GM12878 (cell line): Measurements from ENCODE around the gene CORO1C. TPM values are rescaled to one million over a fixed set of nuclear protein-coding genes. Genes with fewer than 3 reads are reported as not detected.

ENCODE experiments used
- ATAC-seq: fragments of 200-7000 bp; cut with Tn5 transposase; 3 replicates; pipeline ENCODE4 v1.9.1; 2020; ENCODE audit warnings: mild to moderate bottlenecking, moderate library complexity
- BruUV-seq: library from RNA; stranded (reverse); fragments of 400-500 nt; replicated peaks from 2 replicates; lab custom pipeline; 2021; lab: Mats Ljungman, UMichigan
- CTCF ChIA-PET: fragments of 300-600 bp; sonication (Branson Sonifier 250); formaldehyde crosslinking; extraction: SDS; loops from one replicate; lab custom pipeline; 2021; ENCODE audit warnings: inconsistent platforms; lab: Yijun Ruan, JAX
- POLR2A ChIA-PET: fragments of 350-600 bp; formaldehyde crosslinking; extraction: SDS; loops from one replicate; lab custom pipeline; 2021; ENCODE audit warnings: inconsistent platforms; lab: Charles Lee
- RAD21 ChIA-PET: fragments of 300-600 bp; sonication (Branson Sonifier 250); formaldehyde crosslinking; loops from one replicate; lab custom pipeline; 2023; ENCODE audit warnings: antibody characterized with exemption; ENCODE audit not compliant: unreplicated experiment; lab: Charles Lee
- SMC1A ChIA-PET: fragments of 300-600 bp; sonication (Branson Sonifier 250); formaldehyde crosslinking; loops from one replicate; lab custom pipeline; 2023; ENCODE audit not compliant: unreplicated experiment, uncharacterized antibody; lab: Charles Lee
- DNase-seq: peaks from one replicate; pipeline ENCODE4 v3.0.0-alpha.2; 2011; ENCODE audit warnings: low read depth, low spot score
- FAIRE-seq: peaks from 3 replicates; lab custom pipeline; 2011; peaks lifted over from hg19 to GRCh38; lab: Jason Lieb, UNC
- H2AFZ ChIP-seq: 2 replicates; pipeline ENCODE4 v1.6.0; 2011; ENCODE audit warnings: low read depth, low read length, control low read depth; ENCODE audit not compliant: control insufficient read depth
- H3K27ac ChIP-seq: 2 replicates; pipeline ENCODE4 v1.5.1; 2011; ENCODE audit warnings: control low read depth; ENCODE audit not compliant: control insufficient read depth, insufficient read depth
- H3K27me3 ChIP-seq, 2 experiments: replicated peaks in 1 of 2; 2 replicates each; pipeline versions ENCODE4 v1.6.0 to v1.6.1; 2011; ENCODE audit warnings: low read length in 1 of 2; ENCODE audit not compliant: control insufficient read depth in 2 of 2, insufficient read depth in 2 of 2
- H3K36me3 ChIP-seq, 2 experiments: 2 replicates each; pipeline ENCODE4 v1.5.1; 2011; ENCODE audit warnings: low read length in 1 of 2; ENCODE audit not compliant: control insufficient read depth in 2 of 2, insufficient read depth in 2 of 2
- H3K4me1 ChIP-seq: 2 replicates; pipeline ENCODE4 v1.6.1; 2011; ENCODE audit warnings: mild to moderate bottlenecking, low read length, moderate library complexity, mixed read lengths; ENCODE audit not compliant: control insufficient read depth, insufficient read depth
- H3K4me2 ChIP-seq: 2 replicates; pipeline ENCODE4 v1.6.0; 2011; ENCODE audit warnings: control low read depth; ENCODE audit not compliant: control insufficient read depth, insufficient read depth
- H3K4me3 ChIP-seq: fragments of 200-600 bp; sonication (generic); 2 replicates; pipeline ENCODE4 v1.5.1; 2016
- H3K79me2 ChIP-seq: 2 replicates; pipeline ENCODE4 v1.6.0; 2011; ENCODE audit warnings: low read length; ENCODE audit not compliant: control insufficient read depth, insufficient read depth
- H3K9ac ChIP-seq: 2 replicates; pipeline ENCODE4 v1.8.0; 2011; ENCODE audit warnings: low read length, control low read depth, mixed read lengths; ENCODE audit not compliant: control insufficient read depth, insufficient read depth
- H3K9me3 ChIP-seq: replicated peaks from 3 replicates; pipeline ENCODE4 v1.5.1; 2011; ENCODE audit warnings: mild to moderate bottlenecking, low read length; ENCODE audit not compliant: control insufficient read depth, insufficient read depth
- H4K20me1 ChIP-seq: 2 replicates; pipeline ENCODE4 v1.6.0; 2011; ENCODE audit not compliant: control insufficient read depth, insufficient read depth
- ATF3 ChIP-seq: IDR thresholded peaks from 2 replicates; pipeline ENCODE4 v1.6.1; 2011; ENCODE audit warnings: low read depth, mild to moderate bottlenecking, low read length, moderate library complexity, borderline replicate concordance; ENCODE audit errors: extremely low read depth
- BRCA1 ChIP-seq: IDR thresholded peaks from 2 replicates; pipeline ENCODE4 v1.6.1; 2011; ENCODE audit warnings: low read depth, low read length, improper control_type of control experiment
- CBX3 ChIP-seq: fragments of 200-600 bp; sonication (generic); IDR thresholded peaks from 2 replicates; pipeline ENCODE4 v1.6.1; 2016; ENCODE audit warnings: low read depth, borderline replicate concordance
- FOXM1 ChIP-seq: IDR thresholded peaks from 2 replicates; pipeline ENCODE4 v1.6.1; 2012; ENCODE audit warnings: low read depth, mild to moderate bottlenecking, inconsistent platforms, low read length, moderate library complexity
- GABPA ChIP-seq: IDR thresholded peaks from 2 replicates; pipeline ENCODE4 v1.6.1; 2014; ENCODE audit warnings: antibody characterized with exemption, low read depth, mild to moderate bottlenecking, inconsistent platforms
- LARP7 ChIP-seq: fragments of 450-650 bp; IDR thresholded peaks from 2 replicates; pipeline ENCODE4 v1.6.1; 2017; ENCODE audit warnings: mild to moderate bottlenecking
- MYC ChIP-seq: IDR thresholded peaks from 2 replicates; pipeline ENCODE4 v1.6.1; 2011; ENCODE audit warnings: mild to moderate bottlenecking, low read length, moderate library complexity, inconsistent platforms; ENCODE audit not compliant: insufficient read depth, insufficient replicate concordance, insufficient read length, severe bottlenecking
- POLR2A ChIP-seq: IDR thresholded peaks from 2 replicates; pipeline ENCODE4 v1.6.1; 2011; ENCODE audit warnings: low read depth, mild to moderate bottlenecking, low read length
- RFX5 ChIP-seq: IDR thresholded peaks from 2 replicates; pipeline ENCODE4 v1.6.1; 2011; ENCODE audit warnings: low read depth, low read length, improper control_type of control experiment
- SP1 ChIP-seq: IDR thresholded peaks from one replicate; pipeline ENCODE4 v1.6.1; 2011; ENCODE audit warnings: low read depth, low read length
- STAT3 ChIP-seq: IDR thresholded peaks from 2 replicates; pipeline ENCODE4 v1.6.1; 2011; ENCODE audit warnings: low read depth, low read length, improper control_type of control experiment
- WGBS: methylation state at CpG from one replicate; pipeline ENCODE4 v1.1.6; 2016; ENCODE audit warnings: low lambda C conversion rate; ENCODE audit not compliant: insufficient replicate concordance, insufficient coverage; ENCODE audit errors: missing lambda C conversion rate; 5-methylcytosine and 5-hydroxymethylcytosine counted together
- in situ Hi-C: fragments of 300-500 bp; cut with MboI; formaldehyde crosslinking; loops from 9 replicates; pipeline ENCODE4 v1.14.3; 2018; ENCODE audit warnings: mixed read lengths
- intact Hi-C: fragments of 100-400 bp; cut with micrococcal nuclease; formaldehyde crosslinking; loops from one replicate; pipeline ENCODE4 v1.14.2; 2022; ENCODE audit not compliant: unreplicated experiment
- polyA plus RNA-seq, 11 experiments: library from polyadenylated mRNA; depleted of rRNA in 4 of 11; unstranded in 6 of 11; stranded (reverse) in 5 of 11; fragments of >200 nt; fragmentation: Nextera tagmentation in 4 of 11; fragmentation: Illumina TruSeq in 1 of 11; extraction: Ambion mirVana in 4 of 11; extraction: Trizol in 1 of 11; gene quantifications; 1 replicate in 1 of 11; 2 replicates in 10 of 11; pipeline versions ENCODE4 v1.2.1 to v1.2.3, GENCODE V29; 2011 to 2016; ENCODE audit warnings: inconsistent platforms in 2 of 11, missing spikeins in 2 of 11, low read depth in 1 of 11
- total RNA-seq, 4 experiments: library from RNA; depleted of rRNA in 3 of 4; stranded (reverse); fragments of >200 nt in 3 of 4; fragmentation: Illumina TruSeq in 1 of 4; extraction: Trizol in 1 of 4; gene quantifications; 2 replicates each; pipeline versions ENCODE4 v1.2.1 to v1.2.3, GENCODE V29; 2013 to 2021
- TF ChIP-seq, protein P1 (sequence below): IDR thresholded peaks from 2 replicates; pipeline ENCODE4 v1.6.1; 2012; ENCODE audit warnings: low read length, inconsistent platforms
- TF ChIP-seq, protein P2 (sequence below): fragments of 450-650 bp; formaldehyde crosslinking; IDR thresholded peaks from 2 replicates; pipeline ENCODE4 v1.4.0; 2022; ENCODE audit warnings: mild to moderate bottlenecking, moderate library complexity

Gene CORO1C
- total and polyA plus RNA-seq, 10 of the 15 experiments (the other 5 are each of a cell fraction or from before 2014, with no cell fraction given) = 52.7 to 254 (median 171) TPM

DNA sequence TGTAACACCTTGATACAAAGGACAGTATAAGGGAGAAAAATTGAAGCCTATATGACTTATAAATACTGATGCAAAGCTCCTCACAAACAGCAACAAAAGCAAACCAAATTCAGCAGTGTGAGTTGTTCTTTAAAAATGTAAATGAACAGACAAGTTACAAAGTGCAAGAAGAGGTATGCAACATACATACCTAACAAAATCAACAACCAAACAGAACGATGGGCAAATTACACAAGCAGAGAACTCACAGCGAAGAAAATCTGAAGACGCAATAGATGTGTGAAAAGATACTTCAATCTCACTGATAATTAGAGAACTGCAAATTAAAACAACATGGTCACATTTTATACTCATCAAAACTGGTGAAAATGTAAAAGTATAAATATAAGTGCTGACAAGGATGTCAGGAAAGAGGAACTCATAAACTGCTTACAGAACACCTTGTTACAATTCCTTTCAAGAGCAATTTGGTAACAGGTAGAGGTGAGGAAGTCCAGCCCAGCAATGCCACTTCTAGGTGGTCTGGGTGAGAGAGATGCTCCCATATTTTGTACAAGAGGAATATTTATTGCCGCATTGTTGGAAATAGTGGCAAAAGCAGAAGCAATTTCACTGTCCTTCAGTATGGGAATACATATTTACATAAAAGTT, 47.3 kb downstream of the CORO1C start (continued):
- TF ChIP-seq POLR2A = no peak
- no peak for TF ChIP-seq RFX5
- no peak for TF ChIP-seq SP1
- TF ChIP-seq ATF3 = no peak
- TF ChIP-seq FOXM1 = no peak

DNA sequence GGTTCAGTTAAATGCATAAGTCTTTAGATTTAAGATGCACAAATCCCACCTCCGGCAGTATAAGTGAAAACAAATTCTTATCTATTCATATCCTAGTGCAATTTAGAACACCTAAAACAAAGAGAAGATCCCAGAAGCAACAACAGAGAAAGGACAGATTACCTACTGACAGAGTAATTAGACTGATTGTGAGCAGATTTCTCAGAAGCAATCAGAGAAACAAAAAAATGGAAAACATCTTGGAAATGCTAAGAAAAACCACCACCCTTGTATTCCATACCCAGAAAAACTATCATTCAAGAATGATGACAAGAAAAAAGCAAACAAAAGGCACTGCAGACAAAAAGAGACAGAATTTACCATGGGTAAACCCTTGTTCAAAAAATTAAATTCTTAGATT, 50.0 kb downstream of the CORO1C start:
- DNase-seq (no peak), ATAC-seq (no peak), FAIRE-seq (no peak)
- Histone ChIP-seq H3K9ac (no peak overlapping the region), H3K79me2 (peaks cover 68% of the 10 kb centered on the region), H3K9me3 (no peaks in the 10 kb centered on the region), H2AFZ (no peak overlapping the region), H3K27me3 (no peaks in the 10 kb centered on the region), H3K36me3 (peaks cover 3 to 13% of the 10 kb centered on the region in 2 experiments), H3K4me2 (no peak overlapping the region), H3K4me1 (peaks cover 26% of the 10 kb centered on the region), H3K27ac (no peak overlapping the region), H4K20me1 (no peaks in the 10 kb centered on the region), H3K4me3 (no peak overlapping the region)
- intact Hi-C loops (no loop called here), in situ Hi-C loops (no loop called here)
- ChIA-PET SMC1A (interaction anchor here (0.9 to 3.1 kb wide), 5 partner anchors 9 to 46 kb away, joined by 3 to 34 read pairs (median 4); no protein-coding TSS in a partner anchor), RAD21 (interaction anchor here (1.2 to 2.6 kb wide), 2 partner anchors 11 to 17 kb away, joined by 3 to 15 read pairs; no protein-coding TSS in a partner anchor), POLR2A (no interaction called here), CTCF (interaction anchor here (0.7 to 1.3 kb wide), 4 partner anchors 12 to 149 kb away, joined by 3 to 6 read pairs (median 4); partner anchors contain the start of gene SELPLG)
- 94% methylated on average over 1 of the region's 1 CpG for WGBS
- BruUV-seq = no TSS peak
- TF ChIP-seq CBX3 (no peak), LARP7 (no peak), STAT3 (no peak), GABPA (no peak), MYC (no peak), BRCA1 (no peak)
- TF ChIP-seq, protein P1, sequence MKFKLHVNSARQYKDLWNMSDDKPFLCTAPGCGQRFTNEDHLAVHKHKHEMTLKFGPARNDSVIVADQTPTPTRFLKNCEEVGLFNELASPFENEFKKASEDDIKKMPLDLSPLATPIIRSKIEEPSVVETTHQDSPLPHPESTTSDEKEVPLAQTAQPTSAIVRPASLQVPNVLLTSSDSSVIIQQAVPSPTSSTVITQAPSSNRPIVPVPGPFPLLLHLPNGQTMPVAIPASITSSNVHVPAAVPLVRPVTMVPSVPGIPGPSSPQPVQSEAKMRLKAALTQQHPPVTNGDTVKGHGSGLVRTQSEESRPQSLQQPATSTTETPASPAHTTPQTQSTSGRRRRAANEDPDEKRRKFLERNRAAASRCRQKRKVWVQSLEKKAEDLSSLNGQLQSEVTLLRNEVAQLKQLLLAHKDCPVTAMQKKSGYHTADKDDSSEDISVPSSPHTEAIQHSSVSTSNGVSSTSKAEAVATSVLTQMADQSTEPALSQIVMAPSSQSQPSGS = no peak
- TF ChIP-seq, protein P2, sequence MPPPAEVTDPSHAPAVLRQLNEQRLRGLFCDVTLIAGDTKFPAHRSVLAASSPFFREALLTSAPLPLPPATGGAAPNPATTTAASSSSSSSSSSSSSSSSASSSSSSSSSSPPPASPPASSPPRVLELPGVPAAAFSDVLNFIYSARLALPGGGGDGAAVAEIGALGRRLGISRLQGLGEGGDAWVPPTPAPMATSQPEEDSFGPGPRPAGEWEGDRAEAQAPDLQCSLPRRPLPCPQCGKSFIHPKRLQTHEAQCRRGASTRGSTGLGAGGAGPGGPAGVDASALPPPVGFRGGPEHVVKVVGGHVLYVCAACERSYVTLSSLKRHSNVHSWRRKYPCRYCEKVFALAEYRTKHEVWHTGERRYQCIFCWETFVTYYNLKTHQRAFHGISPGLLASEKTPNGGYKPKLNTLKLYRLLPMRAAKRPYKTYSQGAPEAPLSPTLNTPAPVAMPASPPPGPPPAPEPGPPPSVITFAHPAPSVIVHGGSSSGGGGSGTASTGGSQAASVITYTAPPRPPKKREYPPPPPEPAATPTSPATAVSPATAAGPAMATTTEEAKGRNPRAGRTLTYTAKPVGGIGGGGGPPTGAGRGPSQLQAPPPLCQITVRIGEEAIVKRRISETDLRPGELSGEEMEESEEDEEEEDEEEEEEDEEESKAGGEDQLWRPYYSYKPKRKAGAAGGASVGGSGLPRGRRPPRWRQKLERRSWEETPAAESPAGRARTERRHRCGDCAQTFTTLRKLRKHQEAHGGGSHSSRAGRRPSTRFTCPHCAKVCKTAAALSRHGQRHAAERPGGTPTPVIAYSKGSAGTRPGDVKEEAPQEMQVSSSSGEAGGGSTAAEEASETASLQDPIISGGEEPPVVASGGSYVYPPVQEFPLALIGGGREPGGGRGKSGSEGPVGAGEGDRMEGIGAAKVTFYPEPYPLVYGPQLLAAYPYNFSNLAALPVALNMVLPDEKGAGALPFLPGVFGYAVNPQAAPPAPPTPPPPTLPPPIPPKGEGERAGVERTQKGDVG (CRISPR knock-in tag) = no peak
